Measurements from ENCODE around the gene BFSP2.

Gene BFSP2

DNA sequence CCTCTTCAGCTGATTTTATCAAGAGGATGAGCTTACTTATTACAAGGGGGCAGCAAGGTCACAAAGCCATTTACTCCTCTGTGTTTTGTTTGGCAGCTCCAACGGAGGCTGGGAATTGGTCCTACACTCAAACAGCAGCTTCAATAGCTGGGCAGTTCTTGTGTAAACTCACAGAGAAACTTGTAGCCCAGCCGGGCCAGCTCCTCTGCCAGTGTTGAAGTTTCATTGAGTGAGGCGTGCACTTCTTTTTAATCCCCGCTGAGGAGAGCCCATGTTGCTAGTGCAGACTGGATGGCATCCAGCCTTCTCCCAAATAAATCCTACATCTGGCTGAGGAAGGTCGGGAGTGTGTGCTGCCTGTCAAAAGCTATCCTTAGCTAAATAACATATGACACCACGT lies 59.5 kb downstream of the BFSP2 start:
- no peaks in the 10 kb centered on the region for H3K36me3 ChIP-seq (replicated peaks; ENCODE audit: low read depth, low read length)
- no peaks in the 10 kb centered on the region for H3K27me3 ChIP-seq (ENCODE audit: low read depth, low read length)
- H3K4me1 ChIP-seq (ENCODE audit: low read length) = peaks cover 34% of the 10 kb centered on the region
- H4K20me1 ChIP-seq (ENCODE audit: insufficient read depth, low read length) = no peaks in the 10 kb centered on the region
- no peak overlapping the region for H2AFZ ChIP-seq (ENCODE audit: low read depth, low read length)
- H3K4me3 ChIP-seq (ENCODE audit: low read length) = no peak overlapping the region
- no peaks in the 10 kb centered on the region for H3K9me3 ChIP-seq (ENCODE audit: insufficient read depth, low read length)
- H3K9ac ChIP-seq (ENCODE audit: low read length) = no peak overlapping the region
- no peak overlapping the region for H3K27ac ChIP-seq (ENCODE audit: low read length)
- no peak for TF ChIP-seq EZH2phosphoT487 (IDR thresholded peaks at IDR 0.05; ENCODE audit: low read depth)
- no peak for TF ChIP-seq CTCF (IDR thresholded peaks at IDR 0.05; ENCODE audit: low read depth, low read length)
- H3K4me2 ChIP-seq (ENCODE audit: low read length) = no peak overlapping the region
- no peaks in the 10 kb centered on the region for H3K79me2 ChIP-seq (ENCODE audit: low read length)

GRCh38 chr3:133460809-133461208 lies 61.0 kb downstream of the BFSP2 start:
- no peak overlapping the region for H3K4me3 ChIP-seq (ENCODE audit: low read length)
- H3K9ac ChIP-seq (ENCODE audit: low read length) = no peak overlapping the region
- no peak overlapping the region for H3K4me2 ChIP-seq (ENCODE audit: low read length)
- no peaks in the 10 kb centered on the region for H3K36me3 ChIP-seq (replicated peaks; ENCODE audit: low read depth, low read length)
- no peaks in the 10 kb centered on the region for H4K20me1 ChIP-seq (ENCODE audit: insufficient read depth, low read length)
- H3K27me3 ChIP-seq (ENCODE audit: low read depth, low read length) = no peaks in the 10 kb centered on the region
- peaks cover 2% of the 10 kb centered on the region; the same call in 1 of the 2 replicates for H3K9me3 ChIP-seq (ENCODE audit: insufficient read depth, low read length)
- H2AFZ ChIP-seq (ENCODE audit: low read depth, low read length) = peak overlapping the region; percentile 55; the same call in 1 of the 2 replicates
- H3K79me2 ChIP-seq (ENCODE audit: low read length) = no peaks in the 10 kb centered on the region
- TF ChIP-seq CTCF (IDR thresholded peaks at IDR 0.05; ENCODE audit: low read depth, low read length) = no peak
- TF ChIP-seq EZH2phosphoT487 (IDR thresholded peaks at IDR 0.05; ENCODE audit: low read depth) = no peak
- peaks cover 36% of the 10 kb centered on the region for H3K4me1 ChIP-seq (ENCODE audit: low read length)
- H3K27ac ChIP-seq (ENCODE audit: low read length) = no peak overlapping the region

- Histone ChIP-seq H3K4me2 (ENCODE audit: low read length) (no peak overlapping the region), H3K4me1 (ENCODE audit: low read length) (peaks cover 40% of the 10 kb centered on the region), H2AFZ (ENCODE audit: low read depth, low read length) (no peak overlapping the region), H3K36me3 (replicated peaks; ENCODE audit: low read depth, low read length) (no peaks in the 10 kb centered on the region), H3K9me3 (ENCODE audit: insufficient read depth, low read length) (peaks cover 3% of the 10 kb centered on the region; the same call in 1 of the 2 replicates), H4K20me1 (ENCODE audit: insufficient read depth, low read length) (no peaks in the 10 kb centered on the region), H3K27ac (ENCODE audit: low read length) (no peak overlapping the region), H3K4me3 (ENCODE audit: low read length) (no peak overlapping the region), H3K79me2 (ENCODE audit: low read length) (no peaks in the 10 kb centered on the region), H3K27me3 (ENCODE audit: low read depth, low read length) (no peaks in the 10 kb centered on the region), H3K9ac (ENCODE audit: low read length) (no peak overlapping the region)
- TF ChIP-seq EZH2phosphoT487 (IDR thresholded peaks at IDR 0.05; ENCODE audit: low read depth) (no peak), CTCF (IDR thresholded peaks at IDR 0.05; ENCODE audit: low read depth, low read length) (no peak)
Observed at GRCh38 chr3:133461291-133461690, 61.4 kb downstream of the BFSP2 start.

DNA sequence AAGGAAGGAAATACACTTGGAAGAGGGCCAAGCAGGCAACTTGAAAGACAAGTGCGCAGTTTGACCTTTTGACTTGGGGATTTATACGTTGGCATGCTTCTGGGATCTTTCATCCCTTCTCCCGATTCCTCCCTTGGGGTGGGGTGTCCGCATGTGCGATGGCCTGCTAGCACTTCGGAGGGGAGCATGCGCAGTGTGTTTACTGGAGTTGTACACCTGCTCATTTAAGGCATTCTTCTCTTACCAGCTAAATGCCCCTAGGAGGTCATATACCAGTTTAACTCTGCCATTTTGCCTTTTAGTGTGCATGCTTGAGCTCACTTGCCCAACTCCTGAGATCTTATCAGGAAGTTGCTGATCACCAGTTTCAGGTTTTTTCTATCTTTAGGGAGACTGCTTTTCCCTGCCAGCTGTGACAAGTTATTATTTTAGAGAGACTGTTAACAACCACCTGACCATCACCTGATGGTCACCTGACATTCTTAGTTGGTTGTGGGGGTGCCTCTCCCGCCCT lies 63.5 kb downstream of the BFSP2 start:
- H3K79me2 ChIP-seq (ENCODE audit: low read length) = no peaks in the 10 kb centered on the region
- no peak overlapping the region for H3K9ac ChIP-seq (ENCODE audit: low read length)
- H2AFZ ChIP-seq (ENCODE audit: low read depth, low read length) = no peak overlapping the region
- H3K27me3 ChIP-seq (ENCODE audit: low read depth, low read length) = no peaks in the 10 kb centered on the region
- no peak overlapping the region for H3K4me2 ChIP-seq (ENCODE audit: low read length)
- peaks cover 3% of the 10 kb centered on the region; the same call in 1 of the 2 replicates for H3K9me3 ChIP-seq (ENCODE audit: insufficient read depth, low read length)
- H4K20me1 ChIP-seq (ENCODE audit: insufficient read depth, low read length) = no peaks in the 10 kb centered on the region
- no peaks in the 10 kb centered on the region for H3K36me3 ChIP-seq (replicated peaks; ENCODE audit: low read depth, low read length)
- no peak for TF ChIP-seq CTCF (IDR thresholded peaks at IDR 0.05; ENCODE audit: low read depth, low read length)
- no peak for TF ChIP-seq EZH2phosphoT487 (IDR thresholded peaks at IDR 0.05; ENCODE audit: low read depth)
- peaks cover 47% of the 10 kb centered on the region for H3K4me1 ChIP-seq (ENCODE audit: low read length)
- no peak overlapping the region for H3K4me3 ChIP-seq (ENCODE audit: low read length)
- H3K27ac ChIP-seq (ENCODE audit: low read length) = no peak overlapping the region

Data from OCI-LY3 (cell line).